H9 (cell line): ENCODE data around the gene MXD4. TPM values are rescaled to one million over a fixed set of nuclear protein-coding genes. Genes with fewer than 3 reads are reported as not detected.

Experiments
- DNase-seq: peaks from one replicate; pipeline ENCODE4 v3.0.0-alpha.2; 2017
- H2AFZ ChIP-seq: one replicate; pipeline ENCODE4 v1.6.1; 2013; ENCODE audit warnings: mild to moderate bottlenecking, low read length, control low read depth, moderate library complexity
- H2AK5ac ChIP-seq: 2 replicates; pipeline ENCODE4 v1.6.1; 2013; ENCODE audit warnings: low read length, control low read depth, mixed read lengths; ENCODE audit not compliant: insufficient read length
- H2BK120ac ChIP-seq: one replicate; pipeline ENCODE4 v1.6.1; 2013; ENCODE audit warnings: low read depth, mild to moderate bottlenecking, low read length, control low read depth, inconsistent platforms; ENCODE audit not compliant: poor library complexity, severe bottlenecking
- H2BK12ac ChIP-seq: 2 replicates; pipeline ENCODE4 v1.6.1; 2013; ENCODE audit warnings: low read length, control low read depth, mixed read lengths, low read depth; ENCODE audit not compliant: insufficient read length
- H2BK15ac ChIP-seq: 2 replicates; pipeline ENCODE4 v1.6.1; 2013; ENCODE audit warnings: low read depth, low read length, control low read depth
- H2BK20ac ChIP-seq: one replicate; pipeline ENCODE4 v1.6.1; 2013; ENCODE audit warnings: low read depth, mild to moderate bottlenecking, low read length, control low read depth, inconsistent platforms; ENCODE audit not compliant: poor library complexity, severe bottlenecking
- H2BK5ac ChIP-seq: 2 replicates; pipeline ENCODE4 v1.6.1; 2013; ENCODE audit warnings: low read length, control low read depth, mixed read lengths; ENCODE audit not compliant: insufficient read length
- H3K14ac ChIP-seq: 2 replicates; pipeline ENCODE4 v1.6.1; 2013; ENCODE audit warnings: low read length, control low read depth; ENCODE audit not compliant: insufficient read depth
- H3K18ac ChIP-seq: 2 replicates; pipeline ENCODE4 v1.6.1; 2013; ENCODE audit warnings: low read depth, mild to moderate bottlenecking, mixed read lengths, low read length, control low read depth; ENCODE audit not compliant: insufficient read length
- H3K23ac ChIP-seq: 2 replicates; pipeline ENCODE4 v1.6.1; 2013; ENCODE audit warnings: low read length, control low read depth, mixed read lengths, low read depth; ENCODE audit not compliant: insufficient read length
- H3K23me2 ChIP-seq: 2 replicates; pipeline ENCODE4 v1.6.1; 2013; ENCODE audit warnings: low read depth, mild to moderate bottlenecking, mixed read lengths, low read length, control low read depth; ENCODE audit not compliant: insufficient read length, poor library complexity, severe bottlenecking
- H3K27ac ChIP-seq: 2 replicates; pipeline ENCODE4 v1.5.1; 2013; ENCODE audit warnings: low read length, control low read depth, mixed read lengths, low read depth; ENCODE audit not compliant: insufficient read length
- H3K27me3 ChIP-seq: 2 replicates; pipeline ENCODE4 v1.6.1; 2013; ENCODE audit warnings: low read length, control low read depth, inconsistent platforms; ENCODE audit not compliant: insufficient read depth
- H3K4ac ChIP-seq: 2 replicates; pipeline ENCODE4 v1.6.1; 2013; ENCODE audit warnings: low read depth, mild to moderate bottlenecking, control low read depth, inconsistent platforms, low read length, moderate library complexity
- H3K4me1 ChIP-seq: 2 replicates; pipeline ENCODE4 v1.6.1; 2013; ENCODE audit warnings: low read length, control low read depth, inconsistent platforms; ENCODE audit not compliant: insufficient read depth
- H3K4me2 ChIP-seq: 2 replicates; pipeline ENCODE4 v1.6.1; 2013; ENCODE audit warnings: low read length, control low read depth, mixed read lengths; ENCODE audit not compliant: insufficient read length, insufficient read depth
- H3K56ac ChIP-seq: 2 replicates; pipeline ENCODE4 v1.6.1; 2013; ENCODE audit warnings: low read depth, mild to moderate bottlenecking, mixed read lengths, low read length, control low read depth; ENCODE audit not compliant: insufficient read length
- H3K79me1 ChIP-seq: 2 replicates; pipeline ENCODE4 v1.6.1; 2013; ENCODE audit warnings: low read depth, mild to moderate bottlenecking, moderate library complexity, low read length, control low read depth, inconsistent platforms; ENCODE audit not compliant: insufficient read depth, poor library complexity, severe bottlenecking
- H3K79me2 ChIP-seq: 2 replicates; pipeline ENCODE4 v1.6.1; 2013; ENCODE audit warnings: low read length, control low read depth, inconsistent platforms; ENCODE audit not compliant: insufficient read depth
- H3K9ac ChIP-seq: 2 replicates; pipeline ENCODE4 v1.6.1; 2013; ENCODE audit warnings: low read length, control low read depth, mixed read lengths; ENCODE audit not compliant: insufficient read length; ENCODE audit errors: extremely low read depth
- H3K9me3 ChIP-seq: one replicate; pipeline ENCODE4 v1.6.1; 2013; ENCODE audit warnings: low read depth, low read length, inconsistent platforms; ENCODE audit not compliant: control insufficient read depth
- H3T11ph ChIP-seq: one replicate; pipeline ENCODE4 v1.6.1; 2013; ENCODE audit warnings: mild to moderate bottlenecking, low read length, control low read depth, inconsistent platforms
- H4K20me1 ChIP-seq: one replicate; pipeline ENCODE4 v1.6.1; 2013; ENCODE audit not compliant: control insufficient read depth, insufficient read length, insufficient read depth
- H4K5ac ChIP-seq: 2 replicates; pipeline ENCODE4 v1.6.1; 2013; ENCODE audit warnings: low read depth, mild to moderate bottlenecking, mixed read lengths, low read length, control low read depth; ENCODE audit not compliant: insufficient read length
- H4K8ac ChIP-seq: replicated peaks from 2 replicates; pipeline ENCODE4 v1.6.1; 2013; ENCODE audit warnings: low read length, control low read depth, mixed read lengths, low read depth; ENCODE audit not compliant: insufficient read length
- H4K91ac ChIP-seq: 2 replicates; pipeline ENCODE4 v1.6.1; 2013; ENCODE audit warnings: low read depth, mild to moderate bottlenecking, moderate library complexity, mixed read lengths, low read length, control low read depth; ENCODE audit not compliant: insufficient read length
- H3K27ac Mint-ChIP-seq, 3 experiments: 2 replicates in 2 of 3; 3 replicates in 1 of 3; pipeline ENCODE4 v1.8.0; 2020 to 2021; ENCODE audit warnings: mixed read lengths in 3 of 3, mild to moderate bottlenecking in 1 of 3, moderate library complexity in 1 of 3
- H3K27me3 Mint-ChIP-seq: 2 replicates; pipeline ENCODE4 v1.8.0; 2021; ENCODE audit warnings: low read depth, mild to moderate bottlenecking, moderate library complexity, mixed read lengths
- H3K36me3 Mint-ChIP-seq, 3 experiments: 2 replicates in 2 of 3; 3 replicates in 1 of 3; pipeline ENCODE4 v1.8.0; 2020 to 2021; ENCODE audit warnings: low read depth in 3 of 3, mixed read lengths in 3 of 3; ENCODE audit not compliant: insufficient read depth in 1 of 3
- H3K4me1 Mint-ChIP-seq, 2 experiments: 2 replicates each; pipeline ENCODE4 v1.8.0; 2020; ENCODE audit warnings: mixed read lengths in 2 of 2
- H3K4me3 Mint-ChIP-seq, 2 experiments: 2 replicates in 1 of 2; 3 replicates in 1 of 2; pipeline ENCODE4 v1.8.0; 2020 to 2021; ENCODE audit warnings: mild to moderate bottlenecking in 2 of 2, mixed read lengths in 2 of 2, moderate library complexity in 1 of 2
- H3K9me3 Mint-ChIP-seq, 2 experiments: 2 replicates in 1 of 2; 3 replicates in 1 of 2; pipeline ENCODE4 v1.8.0; 2020; ENCODE audit warnings: mild to moderate bottlenecking in 2 of 2, mixed read lengths in 2 of 2, moderate library complexity in 1 of 2
- WGBS: extraction: QIAGEN DNeasy Blood & Tissue Kit; methylation state at CpG from one replicate; pipeline ENCODE4 v1.1.7; 2013; ENCODE audit warnings: missing lambda C conversion rate, low lambda C conversion rate, mixed read lengths; ENCODE audit not compliant: insufficient read length; ENCODE audit errors: extremely low coverage; 5-methylcytosine and 5-hydroxymethylcytosine counted together
- total RNA-seq: library from RNA; stranded (reverse); gene quantifications from 2 replicates; pipeline ENCODE4 v1.2.1, GENCODE V29; 2021
- TF ChIP-seq, protein P1 (sequence below): fragments of 200-600 bp; sonication (generic); conservative IDR thresholded peaks from 3 replicates; pipeline ENCODE4 v1.8.0; 2021; ENCODE audit warnings: antibody characterized with exemption, mild to moderate bottlenecking

Gene MXD4
- total RNA-seq, 1 experiment from 2014 or later: 24.1 TPM

DNA sequence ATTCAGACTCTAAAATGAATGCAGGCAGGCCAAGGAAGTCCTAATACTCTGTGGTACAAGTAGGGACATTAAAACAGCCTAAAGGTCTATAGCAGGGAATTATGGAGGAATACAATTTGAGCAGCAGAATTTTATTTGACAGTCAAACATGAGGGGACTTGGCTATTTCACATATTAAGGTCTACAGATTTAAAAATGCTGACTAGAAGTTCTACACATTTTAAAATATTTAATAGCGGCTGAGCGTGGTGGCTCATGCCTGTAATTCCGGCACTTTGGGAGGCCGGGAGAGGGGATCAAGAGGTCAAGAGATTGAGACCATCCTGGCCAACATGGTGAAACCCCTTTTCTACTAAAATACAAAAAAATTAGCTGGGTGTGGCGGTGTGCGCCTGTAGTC lies 30.8 kb downstream of the MXD4 start:
- H3K23ac ChIP-seq: no peak overlapping the region
- no peak overlapping the region for H4K5ac ChIP-seq
- H3K23me2 ChIP-seq: no peaks in the 10 kb centered on the region
- H3K27ac ChIP-seq: no peak overlapping the region
- no peak overlapping the region for H3K4me2 ChIP-seq
- peaks cover 4 to 28% (median 16%) of the 10 kb centered on the region in 3 experiments; a peak in 5 of 7 replicates for H3K36me3 Mint-ChIP-seq
- no peaks in the 10 kb centered on the region for H3K27me3 Mint-ChIP-seq
- H2BK20ac ChIP-seq: no peak overlapping the region
- H3K14ac ChIP-seq: no peak overlapping the region
- no peak overlapping the region for H3K4me3 Mint-ChIP-seq
- no peak overlapping the region for H4K91ac ChIP-seq
- H2BK15ac ChIP-seq: no peak overlapping the region
- H3K27me3 ChIP-seq: no peaks in the 10 kb centered on the region
- H4K20me1 ChIP-seq: no peaks in the 10 kb centered on the region
- H2BK12ac ChIP-seq: no peak overlapping the region
- H2AK5ac ChIP-seq: no peak overlapping the region
- H2BK5ac ChIP-seq: no peak overlapping the region
- no CpG with 5 or more reads among the region's 6 CpGs for WGBS
- no peaks in the 10 kb centered on the region for H3K4me1 ChIP-seq
- no peak overlapping the region for H3K27ac Mint-ChIP-seq
- H3T11ph ChIP-seq: no peak overlapping the region
- H3K79me1 ChIP-seq: no peaks in the 10 kb centered on the region
- no peaks in the 10 kb centered on the region for H3K9me3 ChIP-seq
- H3K9ac ChIP-seq: no peak overlapping the region
- no peaks in the 10 kb centered on the region for H3K4me1 Mint-ChIP-seq
- no peak for DNase-seq
- H3K79me2 ChIP-seq: no peaks in the 10 kb centered on the region; the same call in 1 of the 2 replicates
- H3K4ac ChIP-seq: no peak overlapping the region
- H3K56ac ChIP-seq: no peak overlapping the region
- no peak overlapping the region for H2BK120ac ChIP-seq
- no peak overlapping the region for H4K8ac ChIP-seq
- H3K18ac ChIP-seq: no peak overlapping the region
- TF ChIP-seq, protein P1, sequence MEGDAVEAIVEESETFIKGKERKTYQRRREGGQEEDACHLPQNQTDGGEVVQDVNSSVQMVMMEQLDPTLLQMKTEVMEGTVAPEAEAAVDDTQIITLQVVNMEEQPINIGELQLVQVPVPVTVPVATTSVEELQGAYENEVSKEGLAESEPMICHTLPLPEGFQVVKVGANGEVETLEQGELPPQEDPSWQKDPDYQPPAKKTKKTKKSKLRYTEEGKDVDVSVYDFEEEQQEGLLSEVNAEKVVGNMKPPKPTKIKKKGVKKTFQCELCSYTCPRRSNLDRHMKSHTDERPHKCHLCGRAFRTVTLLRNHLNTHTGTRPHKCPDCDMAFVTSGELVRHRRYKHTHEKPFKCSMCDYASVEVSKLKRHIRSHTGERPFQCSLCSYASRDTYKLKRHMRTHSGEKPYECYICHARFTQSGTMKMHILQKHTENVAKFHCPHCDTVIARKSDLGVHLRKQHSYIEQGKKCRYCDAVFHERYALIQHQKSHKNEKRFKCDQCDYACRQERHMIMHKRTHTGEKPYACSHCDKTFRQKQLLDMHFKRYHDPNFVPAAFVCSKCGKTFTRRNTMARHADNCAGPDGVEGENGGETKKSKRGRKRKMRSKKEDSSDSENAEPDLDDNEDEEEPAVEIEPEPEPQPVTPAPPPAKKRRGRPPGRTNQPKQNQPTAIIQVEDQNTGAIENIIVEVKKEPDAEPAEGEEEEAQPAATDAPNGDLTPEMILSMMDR: no peak
- H3K9me3 Mint-ChIP-seq: no peaks in the 10 kb centered on the region
- H2AFZ ChIP-seq: no peak overlapping the region
